ENCODE measurements around the gene SLC9B1.
"Not testable (repeated sequence)": the region's sequence is repeated elsewhere in the genome, so short reads cannot be mapped to it uniquely, and the experiment has no call there.

The SLC9B1 gene

DNA sequence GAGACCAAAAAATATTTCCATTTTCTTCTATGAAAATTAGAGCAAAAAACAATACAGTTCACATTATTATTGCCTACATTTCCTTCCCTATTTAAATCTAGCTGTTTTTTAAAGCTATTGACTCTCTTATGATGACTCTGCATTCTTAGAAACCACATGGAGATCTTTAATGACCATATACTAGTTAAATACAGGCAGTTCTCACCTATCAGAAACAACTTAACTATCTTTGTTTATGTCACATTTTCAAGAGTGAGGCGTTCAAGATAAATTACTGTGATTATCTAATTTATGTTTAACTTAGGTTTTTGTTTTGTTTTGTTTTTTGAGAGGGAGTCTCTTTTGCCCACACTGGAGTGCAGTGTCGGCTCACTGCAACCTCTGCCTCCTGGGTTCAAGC lies 147.7 kb downstream of the SLC9B1 start:
- no peak for DNase-seq

DNA sequence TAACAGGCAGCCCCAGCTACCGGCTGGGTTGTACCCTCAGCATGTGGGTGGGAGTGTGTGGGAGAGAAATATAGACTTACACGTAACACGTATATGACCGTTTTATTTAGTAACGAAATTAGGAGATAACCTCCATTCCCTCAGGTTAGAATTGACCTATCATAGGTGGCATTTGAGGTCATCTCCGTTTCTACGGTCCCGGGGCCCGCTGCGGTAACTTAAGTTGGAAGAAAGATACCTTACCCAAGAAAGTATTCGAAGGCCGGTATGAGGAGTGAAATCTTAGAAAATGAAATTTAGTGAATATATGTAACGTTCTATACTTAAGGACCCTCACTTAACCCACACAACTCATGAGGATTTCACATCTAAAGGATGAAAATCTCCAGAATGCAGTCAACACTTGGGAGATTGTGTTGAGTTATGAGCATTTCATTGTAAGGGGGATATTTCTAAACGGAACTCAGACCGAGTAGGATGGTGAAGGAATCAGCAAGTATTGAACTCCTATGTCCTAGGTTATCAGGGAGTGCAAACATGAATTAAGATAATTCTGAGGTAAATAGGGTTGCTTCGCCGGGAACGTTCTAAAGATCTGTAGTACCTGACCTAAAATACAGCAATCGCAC lies 149.8 kb downstream of the SLC9B1 start:
- DNase-seq = no peak

DNA sequence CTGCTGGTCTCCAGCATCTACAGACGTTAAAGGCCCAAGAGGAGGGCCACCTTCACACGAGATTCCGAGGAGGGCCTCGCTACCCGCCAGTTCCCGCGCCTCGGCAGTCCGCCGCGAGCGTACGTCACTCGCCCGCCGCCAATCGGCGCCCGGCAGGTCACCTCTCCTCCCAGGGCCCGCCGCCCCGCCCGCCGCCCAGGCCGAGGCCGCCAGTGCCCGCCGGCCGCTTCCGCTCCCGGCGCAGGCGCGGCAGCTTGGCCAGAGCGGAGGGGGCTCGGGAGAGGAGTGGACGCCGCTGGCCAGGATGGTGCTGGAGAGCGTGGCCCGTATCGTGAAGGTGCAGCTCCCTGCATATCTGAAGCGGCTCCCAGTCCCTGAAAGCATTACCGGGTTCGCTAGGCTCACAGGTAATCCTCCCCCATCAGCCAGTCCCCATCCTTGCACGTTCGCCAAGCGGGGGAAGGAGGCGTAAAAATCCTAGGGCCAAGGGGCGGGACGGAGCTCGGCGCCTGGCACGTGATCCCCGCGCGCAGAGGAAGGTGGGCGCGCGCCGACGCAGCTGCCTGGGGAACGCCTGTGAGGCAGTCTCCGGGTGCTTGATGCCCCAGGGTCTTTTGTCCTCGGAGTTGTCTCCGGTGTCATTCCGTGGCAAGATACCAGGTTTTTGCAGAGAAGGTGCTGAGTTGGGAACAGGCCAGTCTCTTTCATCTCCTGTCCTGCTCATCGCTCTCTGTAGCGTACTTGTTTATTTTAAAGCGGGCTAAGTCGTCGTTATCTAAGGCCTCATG lies 150.5 kb downstream of the SLC9B1 start, which contains the start of gene CISD2:
TSS of gene CISD2 (plus strand) at position 212 of the 788 bp plus-strand sequence. CDS start at position 305, 93 bp downstream.
- DNase-seq = peak; percentile 91

DNA sequence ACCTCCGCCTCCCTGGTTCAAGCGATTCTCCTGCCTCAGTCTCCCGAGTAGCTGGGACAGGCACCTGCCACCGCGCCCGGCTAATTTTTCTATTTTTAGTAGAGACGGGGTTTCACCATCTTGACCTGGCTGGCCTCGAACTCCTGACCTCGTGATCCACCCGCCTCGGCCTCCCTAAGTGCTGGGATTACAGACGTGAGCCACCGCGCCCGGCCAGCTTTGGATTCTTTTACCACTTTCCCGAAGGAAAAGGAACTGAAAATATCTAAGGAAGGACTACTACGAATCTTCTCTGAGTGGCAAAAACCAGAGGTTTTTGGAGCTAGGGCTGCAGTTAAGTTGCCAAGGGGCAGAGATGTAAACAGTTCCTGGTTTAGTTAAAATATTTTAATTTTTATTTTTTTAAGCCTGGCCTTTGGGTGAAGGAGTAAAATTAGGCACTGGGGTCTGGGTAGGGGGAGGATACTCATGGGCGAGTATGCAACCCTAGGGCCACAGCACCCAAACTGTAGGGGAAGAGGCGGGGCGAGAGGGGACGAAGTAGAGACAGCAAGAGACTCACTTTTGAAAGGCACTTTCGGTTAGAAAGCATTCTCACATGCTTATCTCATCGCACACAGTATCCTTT lies 151.2 kb downstream of the SLC9B1 start:
- DNase-seq = no peak

DNA sequence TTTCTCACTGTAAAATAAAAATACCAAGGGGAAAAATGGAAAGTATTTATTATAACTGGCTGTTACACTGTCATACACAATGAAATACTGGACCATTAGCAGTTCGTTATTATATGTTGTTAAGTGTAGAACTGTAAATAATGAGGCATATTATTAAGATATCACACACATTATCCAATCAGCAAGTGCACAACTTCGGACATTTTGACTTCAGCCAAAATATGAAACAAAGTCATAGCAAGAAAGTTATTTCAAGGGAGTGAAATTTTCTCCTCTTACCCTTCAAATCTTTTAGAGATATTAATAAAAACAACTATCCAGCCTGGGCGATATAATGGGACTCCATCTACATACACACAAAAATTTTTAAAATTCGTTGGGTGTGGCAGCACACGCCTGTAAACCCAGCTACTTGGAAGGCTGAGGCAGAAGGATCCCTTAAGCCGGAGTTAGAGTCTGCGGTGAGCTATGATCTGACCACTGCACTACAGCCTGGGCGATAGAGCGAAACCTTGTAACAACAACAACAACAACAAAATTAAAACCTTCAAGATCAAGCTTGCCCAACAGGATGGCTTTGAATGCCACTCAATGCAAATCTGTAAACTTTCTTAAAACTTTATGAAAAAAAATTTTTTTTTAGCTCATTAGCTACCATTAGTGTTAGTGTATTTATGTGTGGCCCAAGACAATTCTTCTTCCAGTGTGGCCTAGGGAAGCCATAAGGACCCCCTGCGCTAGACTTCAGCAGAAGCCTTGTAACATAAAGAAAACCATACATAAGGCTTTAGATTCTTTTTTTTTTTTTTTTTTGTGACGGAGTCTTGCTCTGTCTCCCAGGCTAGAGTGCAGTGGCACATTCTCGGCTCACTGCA lies 152.0 kb downstream of the SLC9B1 start:
- no peak for DNase-seq

DNA sequence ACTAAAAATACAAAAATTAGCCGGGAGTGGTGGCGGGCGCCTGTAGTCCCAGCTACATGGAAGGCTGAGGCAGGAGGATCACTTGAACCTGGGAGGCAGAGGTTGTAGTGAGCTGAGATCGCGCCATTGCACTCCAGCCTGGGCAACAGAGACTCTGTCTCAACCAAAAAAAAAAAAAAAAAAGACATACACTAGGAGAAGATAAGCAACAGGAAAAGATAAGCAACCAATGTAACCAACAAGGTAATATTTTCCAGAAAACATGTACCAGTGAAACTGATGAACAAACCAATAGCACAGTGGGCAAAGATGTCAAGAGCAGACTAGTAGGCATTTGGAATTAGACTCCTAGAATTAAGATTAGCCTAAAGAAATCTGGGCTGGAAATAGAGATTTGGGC lies 154.2 kb downstream of the SLC9B1 start:
- DNase-seq = not testable (repeated sequence)

DNA sequence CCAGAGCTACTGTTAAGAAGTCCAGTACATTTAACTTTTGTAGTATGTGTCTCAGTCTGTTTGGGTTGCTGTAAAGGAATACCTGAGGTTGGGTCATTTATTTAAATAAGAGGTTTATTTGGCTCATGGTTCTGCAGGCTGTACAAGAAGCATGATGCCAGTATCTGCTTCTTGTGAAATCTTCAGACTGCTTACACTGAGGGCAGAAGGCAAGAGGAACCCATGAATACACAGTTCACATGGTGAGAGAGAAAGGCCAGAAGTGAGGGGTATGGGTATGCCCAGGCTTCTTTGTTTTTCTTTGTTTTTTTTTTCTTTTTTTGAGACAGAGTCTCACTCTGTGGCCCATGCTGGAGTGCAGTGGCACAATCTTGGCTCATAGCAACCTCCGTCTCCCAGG lies 156.8 kb downstream of the SLC9B1 start:
- DNase-seq = no peak

DNA sequence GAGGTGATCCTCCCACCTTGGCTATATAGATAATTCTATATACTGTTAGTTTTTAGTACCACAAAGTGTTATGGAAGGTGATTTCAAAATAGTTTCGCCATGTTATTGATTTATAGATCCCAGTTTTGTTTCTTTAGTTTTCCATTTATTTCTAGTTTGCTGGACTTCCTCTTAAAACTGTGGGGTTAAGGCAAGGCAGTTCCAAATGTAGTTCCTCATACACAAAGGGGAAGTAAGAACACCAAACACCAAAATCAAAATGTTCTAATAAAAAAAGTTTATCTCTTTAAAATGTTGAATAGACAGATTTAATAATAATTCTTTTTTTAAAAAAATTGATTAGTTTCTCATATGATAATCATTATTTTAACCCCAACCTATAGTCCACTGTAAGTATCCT lies 157.5 kb downstream of the SLC9B1 start:
- DNase-seq = no peak

DNA sequence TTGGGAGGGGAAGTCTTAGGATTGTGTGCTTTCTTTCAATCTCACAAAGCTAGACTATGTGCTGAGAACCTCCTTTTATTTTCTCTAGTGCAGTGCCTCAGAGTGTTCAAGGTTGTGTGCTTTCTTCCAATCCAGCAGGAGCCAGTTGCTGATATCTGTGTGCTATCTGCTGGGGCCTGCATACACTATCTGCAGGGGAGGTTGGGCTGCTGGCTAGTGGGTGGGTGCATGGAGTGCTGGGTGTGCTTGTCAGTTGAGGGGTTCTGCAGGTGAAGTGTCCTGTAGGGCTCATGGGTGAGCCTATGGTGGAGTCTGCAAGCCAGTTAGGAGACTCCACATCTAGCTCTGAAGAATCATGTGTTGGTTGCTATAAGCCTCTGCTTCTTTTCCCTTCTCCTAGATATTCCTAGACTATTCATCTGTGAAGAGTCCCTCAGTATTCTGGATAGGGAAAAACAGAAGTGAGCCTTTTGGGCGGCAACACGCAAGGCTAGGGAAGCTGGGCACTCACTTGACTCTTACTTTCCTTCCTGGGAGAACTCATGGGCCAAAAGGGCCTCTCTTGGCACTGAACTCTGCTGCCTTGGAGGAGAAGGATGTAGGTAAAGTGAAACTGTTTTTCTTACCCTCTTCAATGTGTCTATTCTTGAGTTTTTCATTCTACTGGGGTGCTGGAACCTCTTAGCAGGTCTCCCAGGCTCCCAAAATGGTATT lies 158.7 kb downstream of the SLC9B1 start:
- DNase-seq = no peak

DNA sequence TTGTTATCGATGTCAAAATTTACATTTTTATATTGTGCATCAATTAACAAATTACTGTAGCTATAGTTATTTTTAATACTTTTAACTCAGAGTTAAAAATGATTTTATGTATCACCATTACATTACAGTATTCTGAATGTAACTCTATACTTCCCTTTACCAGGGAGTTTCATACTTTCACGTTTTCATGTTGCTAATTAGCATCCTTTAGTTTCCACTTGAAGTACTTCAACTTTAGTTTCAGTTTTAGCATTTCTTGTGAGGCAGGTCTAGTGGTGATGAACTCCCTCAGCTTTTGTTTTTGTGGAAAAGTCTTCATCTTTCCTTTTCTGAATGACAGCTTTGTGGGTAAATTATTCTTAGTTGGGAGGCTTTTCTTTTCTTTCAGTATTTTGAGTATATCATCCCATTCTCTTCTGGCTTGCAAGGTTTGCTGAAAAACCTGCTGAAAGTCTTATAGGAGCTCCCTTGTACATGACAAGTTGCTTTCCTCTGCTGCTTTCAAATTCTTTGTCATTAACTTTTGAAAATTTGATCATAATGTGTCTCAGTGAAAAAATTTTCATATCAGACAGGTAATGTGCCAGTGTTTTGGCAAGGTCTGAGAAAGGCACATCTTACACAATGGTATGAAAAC lies 160.6 kb downstream of the SLC9B1 start:
- DNase-seq = no peak

Data from CD4-positive, alpha-beta T cell treated with Interleukin-10 for 1 hour (primary cell).